AG04450 (cell line): ENCODE data around the gene APBA2. TPM values are rescaled to one million over a fixed set of nuclear protein-coding genes. Genes with fewer than 3 reads are reported as not detected.

ENCODE experiments used
- CTCF ChIA-PET: fragments of 300-600, 350-600 bp; formaldehyde crosslinking; extraction: SDS; loops from one replicate; lab custom pipeline; 2022; ENCODE audit warnings: antibody characterized with exemption, inconsistent platforms; lab: Charles Lee
- POLR2A ChIA-PET: fragments of 350-600 bp; formaldehyde crosslinking; extraction: SDS; loops from one replicate; lab custom pipeline; 2021; ENCODE audit warnings: antibody characterized with exemption, inconsistent platforms; lab: Yijun Ruan, JAX
- DNase-seq: peaks from one replicate; pipeline ENCODE4 v3.0.0-alpha.2; 2011; ENCODE audit warnings: low read depth, low spot score
- H3K27ac ChIP-seq: one replicate; pipeline ENCODE4 v1.5.1; 2012; ENCODE audit warnings: low read depth, low read length, control low read depth
- H3K27me3 ChIP-seq: one replicate; pipeline ENCODE4 v1.6.0; 2012; ENCODE audit warnings: low read length; ENCODE audit not compliant: control insufficient read depth, insufficient read depth
- H3K4me3 ChIP-seq: 2 replicates; pipeline ENCODE4 v1.5.1; 2011; ENCODE audit warnings: mild to moderate bottlenecking, low read depth, low read length, control low read depth
- H3K9me3 ChIP-seq: 2 replicates; pipeline ENCODE4 v1.5.1; 2012; ENCODE audit warnings: low read length; ENCODE audit not compliant: control insufficient read depth, insufficient read depth
- CTCF ChIP-seq: IDR thresholded peaks from 2 replicates; pipeline ENCODE4 v1.5.1; 2011; ENCODE audit warnings: low read depth, low read length, control low read depth, inconsistent platforms
- polyA plus RNA-seq: library from polyadenylated mRNA; depleted of rRNA; stranded (reverse); fragments of >200 nt; gene quantifications from 2 replicates; pipeline ENCODE4 v1.2.3, GENCODE V29; 2011

Gene APBA2
- polyA plus RNA-seq, 1 experiment, result 18.9 TPM

GRCh38 chr15:29130951-29131839, 245.4 kb downstream of the APBA2 start:
- peaks cover 8% of the 10 kb centered on the region for H3K27me3 ChIP-seq
- H3K4me3 ChIP-seq, result no peak overlapping the region
- H3K9me3 ChIP-seq, result no peaks in the 10 kb centered on the region; the same call in 1 of the 2 replicates
- ChIA-PET POLR2A (no interaction called here), CTCF (interaction anchor here (0.9 to 3.5 kb wide), 4 partner anchors 9 to 29 kb away, joined by 3 to 28 read pairs (median 5); no protein-coding TSS in a partner anchor)
- no peak for DNase-seq
- no peak overlapping the region for H3K27ac ChIP-seq
- no peak for TF ChIP-seq CTCF

- peaks cover 6% of the 10 kb centered on the region for H3K27me3 ChIP-seq
- no peak for DNase-seq
- TF ChIP-seq CTCF, result no peak
- H3K4me3 ChIP-seq, result no peak overlapping the region
- CTCF ChIA-PET, result interaction anchor here (1.6 to 3.5 kb wide), 2 partner anchors 8 to 30 kb away, joined by 7 to 28 read pairs; no protein-coding TSS in a partner anchor
- POLR2A ChIA-PET, result no interaction called here
- no peak overlapping the region for H3K27ac ChIP-seq
- no peaks in the 10 kb centered on the region; the same call in 1 of the 2 replicates for H3K9me3 ChIP-seq
Observed at GRCh38 chr15:29131840-29132420, 246.2 kb downstream of the APBA2 start.

GRCh38 chr15:29132735-29133181, 247.0 kb downstream of the APBA2 start:
- CTCF ChIA-PET, result interaction anchor here (3.5 kb wide), 1 partner anchor 7 kb away, joined by 28 read pairs; no protein-coding TSS in a partner anchor

GRCh38 chr15:29133321-29133720, 247.5 kb downstream of the APBA2 start:
- no peak for TF ChIP-seq CTCF
- ChIA-PET CTCF (no interaction called here), POLR2A (no interaction called here)
- Histone ChIP-seq H3K4me3 (no peak overlapping the region), H3K9me3 (no peaks in the 10 kb centered on the region; the same call in 1 of the 2 replicates), H3K27me3 (peaks cover 1% of the 10 kb centered on the region), H3K27ac (no peak overlapping the region)
- DNase-seq, result no peak

More at GRCh38 chr15:29132735-29133181, 247.0 kb downstream of the APBA2 start:
- POLR2A ChIA-PET, result no interaction called here
- TF ChIP-seq CTCF, result no peak
- Histone ChIP-seq H3K4me3 (no peak overlapping the region), H3K27ac (no peak overlapping the region), H3K27me3 (peaks cover 5% of the 10 kb centered on the region), H3K9me3 (no peaks in the 10 kb centered on the region; the same call in 1 of the 2 replicates)
- no peak for DNase-seq
